Limb (tissue), 2 donors: ENCODE measurements around the gene B3GNT3.

ENCODE experiments used
- DNase-seq, 2 donors: peaks; one replicate each; pipeline ENCODE4 v3.0.0-alpha.2; 2016; ENCODE audit errors: extremely low spot score in 2 of 2

B3GNT3 gene, protein sequence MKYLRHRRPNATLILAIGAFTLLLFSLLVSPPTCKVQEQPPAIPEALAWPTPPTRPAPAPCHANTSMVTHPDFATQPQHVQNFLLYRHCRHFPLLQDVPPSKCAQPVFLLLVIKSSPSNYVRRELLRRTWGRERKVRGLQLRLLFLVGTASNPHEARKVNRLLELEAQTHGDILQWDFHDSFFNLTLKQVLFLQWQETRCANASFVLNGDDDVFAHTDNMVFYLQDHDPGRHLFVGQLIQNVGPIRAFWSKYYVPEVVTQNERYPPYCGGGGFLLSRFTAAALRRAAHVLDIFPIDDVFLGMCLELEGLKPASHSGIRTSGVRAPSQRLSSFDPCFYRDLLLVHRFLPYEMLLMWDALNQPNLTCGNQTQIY

DNA sequence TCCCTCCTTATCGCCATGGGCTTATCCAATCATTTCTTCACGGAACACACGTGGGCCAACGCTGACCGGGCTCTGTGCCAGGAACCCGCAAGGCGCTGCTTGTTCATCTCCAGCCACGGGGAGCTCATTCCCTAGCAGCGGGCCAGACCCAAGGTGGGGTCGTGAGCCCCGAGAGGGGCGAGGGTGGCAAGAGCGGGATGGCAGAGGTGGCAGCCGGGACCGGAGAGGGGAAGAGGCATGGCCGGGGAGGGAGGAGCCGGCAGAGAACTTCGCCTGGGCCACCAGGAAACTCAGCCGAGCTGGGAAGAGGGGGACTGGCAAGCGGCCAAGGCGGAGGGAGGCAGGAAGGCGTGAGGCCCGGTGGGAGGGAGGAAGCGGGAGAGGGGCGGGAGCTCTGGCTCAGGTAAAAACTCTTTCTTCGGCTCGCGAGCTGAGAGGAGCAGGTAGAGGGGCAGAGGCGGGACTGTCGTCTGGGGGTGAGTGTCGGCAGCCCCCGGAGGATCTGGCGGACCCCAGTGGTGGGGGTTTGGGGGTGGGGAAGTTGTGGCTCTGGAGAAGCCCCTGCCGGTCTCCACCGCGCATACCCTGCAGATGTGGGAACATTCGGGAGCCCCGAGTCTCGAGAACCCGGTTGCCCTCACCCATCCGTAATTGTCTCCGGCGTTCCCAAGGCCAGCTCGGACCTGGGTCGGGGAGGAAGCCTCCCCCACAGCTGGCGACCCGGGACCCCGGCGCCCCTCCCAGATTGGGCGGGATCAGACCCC, at the start of gene B3GNT3:
TSS of gene B3GNT3 (plus strand) at position 408 of the 764 bp plus-strand sequence. CDS start 12,670 bp downstream, outside the sequence.
- peak in 1 of 2 donors; percentile 62 for DNase-seq

DNA sequence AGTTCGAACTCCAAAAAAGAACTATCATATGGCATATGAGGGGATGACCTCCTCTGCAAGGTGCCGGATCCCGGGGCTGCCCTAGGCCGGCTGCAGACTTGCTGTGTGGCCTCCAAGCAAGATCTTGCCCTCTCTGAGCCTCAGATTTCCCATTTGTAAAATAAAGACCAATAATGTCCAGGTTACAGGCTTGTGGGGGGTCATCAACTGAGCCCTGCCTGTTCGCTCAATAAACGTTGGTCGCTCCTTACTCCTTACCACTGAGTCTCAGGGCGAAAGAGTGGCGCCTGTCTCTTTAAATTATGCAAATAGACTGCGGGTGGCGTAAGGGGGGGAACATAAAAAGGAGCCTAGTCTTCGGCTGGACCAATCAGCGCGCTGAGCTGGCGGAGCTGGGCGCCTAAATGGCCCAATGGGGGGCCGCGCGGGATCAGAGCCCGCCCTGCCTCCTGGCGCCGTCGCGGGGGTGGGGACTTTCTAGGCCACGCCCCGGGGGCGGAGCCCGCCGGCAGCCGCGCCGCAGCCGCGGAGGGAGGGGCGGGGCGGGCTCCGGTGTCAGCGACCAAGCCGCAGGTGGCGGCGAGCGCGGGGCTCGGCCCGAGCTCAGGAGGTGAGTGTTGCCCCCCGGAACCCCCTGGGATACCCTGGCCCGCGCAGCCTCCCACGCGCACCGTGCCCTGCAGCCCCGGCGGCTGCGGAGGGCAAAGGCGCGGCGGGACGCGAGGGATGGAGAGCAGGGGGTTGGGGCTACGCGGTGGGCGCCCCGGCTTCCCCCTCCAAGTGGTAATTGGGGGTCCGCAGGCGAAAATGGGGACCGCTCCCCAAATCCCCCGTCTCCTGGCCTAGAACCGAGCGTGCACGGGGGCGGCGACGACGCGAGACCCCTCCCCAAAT, 47.5 kb upstream of the B3GNT3 start:
- peak; percentile 91 to 93 for DNase-seq

DNA sequence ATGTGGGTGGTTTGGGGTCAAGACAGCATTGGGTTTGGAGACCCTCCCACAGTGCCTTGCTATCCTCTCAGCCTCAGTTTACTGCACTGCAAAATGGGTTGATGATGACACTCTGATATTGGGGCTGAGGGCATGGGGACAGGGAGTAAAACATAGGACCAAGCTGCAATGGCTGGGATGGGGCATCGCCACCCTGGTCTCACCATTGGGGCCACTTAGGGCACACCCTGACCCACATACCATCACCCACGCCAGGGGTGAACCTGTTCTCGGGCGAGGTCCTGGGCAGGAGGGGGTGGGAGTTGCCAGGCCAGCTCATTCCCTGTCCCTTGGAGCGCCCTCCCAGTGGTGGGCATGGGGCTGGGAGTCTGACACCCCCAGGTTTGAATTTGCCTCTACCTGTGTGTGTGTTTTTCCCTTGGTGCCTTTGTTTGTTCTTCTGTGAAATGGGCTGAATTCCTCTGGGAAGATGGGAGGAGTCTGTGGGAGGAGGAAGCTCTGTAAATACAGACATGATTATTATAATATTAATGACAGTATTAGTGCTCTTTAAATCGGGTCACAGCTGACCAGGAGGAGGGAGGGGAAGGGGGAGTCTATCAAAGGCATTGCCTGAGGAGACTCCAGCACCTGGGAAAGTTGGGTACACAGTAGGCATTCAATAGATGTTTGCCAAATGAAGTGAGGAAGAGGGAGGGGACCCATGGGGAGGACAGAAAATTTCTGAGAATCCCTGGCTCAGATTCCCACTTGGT, 45.9 kb upstream of the B3GNT3 start:
- no peak for DNase-seq

DNA sequence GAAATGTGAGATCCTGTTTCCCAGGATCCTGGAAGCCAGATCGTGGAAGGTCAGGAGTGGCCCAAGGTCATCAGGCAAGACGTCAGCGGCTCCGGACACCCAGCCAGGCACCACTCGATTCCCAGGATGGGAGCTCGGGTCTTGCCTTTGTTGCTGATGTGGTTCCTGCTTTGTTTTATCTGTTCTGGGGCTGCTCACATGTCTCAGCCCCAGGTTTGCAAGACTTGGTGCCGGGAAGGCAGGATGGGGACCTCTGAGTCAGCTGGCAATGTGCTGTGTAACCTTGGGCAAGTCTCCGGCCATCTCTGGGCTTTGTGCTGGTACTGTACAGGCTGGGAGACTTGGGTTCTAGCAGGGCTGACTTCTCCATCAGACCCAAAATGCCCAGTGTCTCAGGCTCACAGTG, 45.0 kb upstream of the B3GNT3 start:
- no peak for DNase-seq

DNA sequence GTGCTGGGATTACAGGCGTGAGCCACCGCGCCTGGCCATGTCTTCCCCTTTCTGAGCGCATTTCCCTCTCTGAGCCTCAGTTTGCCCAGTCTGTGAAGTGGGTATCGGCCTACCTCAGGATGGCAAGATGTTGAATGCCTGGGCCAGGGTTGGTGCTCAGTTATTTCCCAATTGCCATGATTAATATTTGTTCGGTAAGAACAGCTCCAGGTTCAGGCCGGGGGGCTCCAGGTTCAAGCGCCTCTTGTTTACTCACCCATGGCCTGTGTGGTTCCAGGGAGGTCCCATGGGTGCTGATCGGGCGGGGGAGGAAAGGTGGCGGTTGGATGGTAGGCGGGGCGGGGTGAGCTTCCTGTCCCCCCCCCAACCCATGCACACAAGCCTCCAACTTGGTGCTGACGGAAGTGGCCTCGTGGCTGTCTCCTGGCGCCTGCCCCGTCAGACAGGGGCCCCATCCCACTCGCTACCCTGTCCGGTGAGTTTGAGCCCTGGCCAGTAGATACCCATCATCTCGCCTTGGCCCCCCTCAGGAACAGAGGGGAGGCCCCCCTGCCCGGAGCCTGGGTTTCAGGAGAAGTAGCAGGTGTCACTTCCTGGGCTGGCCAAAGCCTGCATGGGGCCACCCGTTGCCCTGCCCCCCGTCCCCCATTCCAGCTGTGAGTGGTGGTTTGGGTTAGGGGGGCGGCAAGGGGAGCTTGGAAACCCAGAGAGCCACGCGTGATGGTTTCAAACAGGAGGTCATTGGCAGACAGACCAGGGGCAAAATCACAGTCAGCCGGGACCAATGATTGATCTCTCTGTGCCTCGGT, 43.6 kb upstream of the B3GNT3 start, which contains the start of gene FCHO1:
TSS of gene FCHO1 (plus strand) at position 375 of the 809 bp plus-strand sequence. CDS start 3,688 bp downstream, outside the sequence.
- no peak for DNase-seq

DNA sequence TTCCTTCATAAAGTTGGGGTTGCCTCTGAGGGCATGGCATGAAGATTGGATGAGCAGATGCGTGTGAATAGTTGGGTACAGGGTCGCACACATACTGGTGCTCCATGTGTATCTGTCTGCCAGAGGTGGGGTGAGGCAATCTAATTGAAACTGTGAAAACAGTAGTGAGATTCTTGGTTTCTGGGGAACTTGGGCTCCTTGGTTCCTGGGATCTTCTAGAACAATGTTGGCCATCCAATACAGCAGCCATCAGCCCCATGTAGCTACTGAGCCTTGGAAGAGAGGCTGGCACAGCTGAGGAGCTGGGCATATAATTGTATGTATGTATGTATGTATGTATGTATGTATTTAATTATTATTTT, 43.0 kb upstream of the B3GNT3 start:
- no peak for DNase-seq

DNA sequence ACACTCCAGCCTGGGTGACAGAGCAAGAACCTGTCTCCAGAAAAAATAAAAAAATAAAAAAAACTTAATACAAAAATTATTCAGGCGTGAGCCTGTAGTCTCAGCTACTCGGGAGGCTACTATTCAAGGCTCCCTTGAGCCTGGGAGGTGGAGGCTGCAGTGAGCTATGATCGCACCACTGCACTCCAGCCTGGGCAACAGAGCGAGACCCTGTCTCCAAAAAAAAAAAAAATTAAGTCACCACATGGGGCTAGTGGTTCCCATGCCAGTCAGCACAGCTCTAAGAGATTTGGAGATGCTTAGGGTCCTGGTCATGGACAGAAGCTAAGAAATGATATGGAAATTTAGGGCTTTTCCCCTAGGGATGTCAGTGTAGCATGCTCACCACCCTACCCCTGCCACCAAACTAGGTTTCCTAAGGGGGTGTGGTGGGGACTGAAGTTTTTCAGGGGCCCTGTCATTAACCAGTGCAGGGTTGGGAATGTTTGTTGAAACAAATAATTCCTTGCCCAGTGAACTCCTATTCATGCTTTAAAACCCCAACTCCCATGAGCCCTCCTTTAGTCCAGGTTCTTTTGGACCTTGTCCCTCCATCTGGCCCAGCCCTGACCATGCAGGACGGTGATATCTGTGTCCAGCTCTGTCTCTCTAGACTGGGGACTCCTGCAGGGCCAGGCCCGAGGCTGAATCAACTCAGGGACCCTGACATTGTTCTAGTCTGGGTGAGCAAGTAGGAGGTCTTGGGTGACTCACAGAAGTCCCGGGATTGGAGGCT, 41.9 kb upstream of the B3GNT3 start:
- no peak for DNase-seq

DNA sequence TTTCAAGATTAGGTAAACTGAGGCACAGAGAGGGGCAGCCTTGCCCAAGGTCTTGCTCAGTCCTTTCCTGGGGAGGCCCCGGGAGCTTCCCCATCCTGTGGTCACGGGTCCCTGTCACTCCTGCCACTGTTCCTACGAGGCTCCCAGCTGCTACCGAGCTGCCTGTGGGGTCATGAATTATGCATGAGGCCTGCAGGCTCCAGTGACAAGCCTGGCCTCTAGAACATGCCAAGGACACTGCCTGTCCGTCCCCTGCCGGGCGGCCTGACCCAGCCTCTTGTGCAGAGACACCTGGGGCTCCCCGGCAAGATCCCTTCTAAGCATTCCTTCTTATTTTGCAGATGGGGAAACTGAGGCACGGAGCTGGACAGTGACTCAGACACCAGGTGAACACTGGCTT, 41.0 kb upstream of the B3GNT3 start:
- DNase-seq: no peak

DNA sequence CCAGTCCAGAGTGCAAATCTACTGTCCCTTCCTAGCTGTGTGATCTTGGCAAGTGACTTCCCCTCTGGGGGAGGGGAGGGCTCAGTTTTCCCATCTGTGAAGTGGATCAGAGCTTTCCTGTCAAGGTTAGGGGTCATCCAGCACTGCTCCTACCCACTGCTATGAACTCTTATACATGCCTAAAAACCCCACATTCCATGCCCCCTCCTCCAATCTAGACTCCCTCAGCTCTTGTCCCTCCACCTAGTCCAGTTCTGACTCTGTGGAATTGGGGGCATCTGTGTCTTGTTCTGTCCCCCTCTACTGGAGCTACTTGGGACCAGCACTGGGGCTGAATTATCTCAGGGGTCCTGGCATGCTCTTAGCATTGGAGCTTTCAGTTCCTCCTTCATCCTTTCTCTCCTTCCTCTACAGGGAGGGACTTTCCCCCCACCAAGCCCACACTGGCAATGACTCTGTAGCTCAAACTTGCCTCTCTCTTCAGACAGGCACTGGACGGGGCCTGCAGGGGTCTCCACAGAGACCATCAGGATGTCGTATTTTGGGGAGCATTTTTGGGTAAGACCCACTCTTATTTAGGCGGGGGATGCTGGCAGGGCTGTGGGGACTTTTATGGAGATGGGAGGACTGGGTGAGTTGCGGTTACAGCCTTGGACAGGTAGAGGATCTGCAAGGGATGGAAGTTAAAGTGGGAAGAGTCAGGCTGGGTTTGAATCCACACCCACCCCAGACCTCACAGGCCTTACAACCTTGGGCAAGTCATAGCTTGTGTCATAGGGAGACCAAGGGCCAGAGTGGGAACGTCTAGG, 40.1 kb upstream of the B3GNT3 start:
- DNase-seq: no peak

DNA sequence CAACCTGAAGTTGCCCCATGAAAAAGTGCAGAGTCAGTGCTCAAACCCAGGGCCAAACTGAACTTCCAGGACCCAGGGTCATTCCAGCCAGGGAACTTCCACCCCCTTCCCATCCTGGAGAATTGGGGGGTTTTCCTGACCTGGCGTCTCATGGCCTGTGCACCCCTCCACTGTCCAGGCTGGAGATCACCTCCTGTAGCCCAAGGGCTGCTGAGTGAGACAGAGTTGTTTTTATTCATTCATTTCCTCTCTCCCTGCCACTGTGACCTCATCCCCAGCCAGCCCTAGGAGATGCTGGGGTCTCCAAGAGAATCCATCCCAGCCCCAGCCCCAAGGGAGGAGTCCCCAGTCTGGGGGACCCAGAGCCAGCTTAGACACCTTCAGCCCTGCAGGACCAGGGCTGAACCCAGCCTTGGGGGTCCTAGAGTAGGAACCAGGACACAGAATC, 39.5 kb upstream of the B3GNT3 start:
- DNase-seq: no peak

DNA sequence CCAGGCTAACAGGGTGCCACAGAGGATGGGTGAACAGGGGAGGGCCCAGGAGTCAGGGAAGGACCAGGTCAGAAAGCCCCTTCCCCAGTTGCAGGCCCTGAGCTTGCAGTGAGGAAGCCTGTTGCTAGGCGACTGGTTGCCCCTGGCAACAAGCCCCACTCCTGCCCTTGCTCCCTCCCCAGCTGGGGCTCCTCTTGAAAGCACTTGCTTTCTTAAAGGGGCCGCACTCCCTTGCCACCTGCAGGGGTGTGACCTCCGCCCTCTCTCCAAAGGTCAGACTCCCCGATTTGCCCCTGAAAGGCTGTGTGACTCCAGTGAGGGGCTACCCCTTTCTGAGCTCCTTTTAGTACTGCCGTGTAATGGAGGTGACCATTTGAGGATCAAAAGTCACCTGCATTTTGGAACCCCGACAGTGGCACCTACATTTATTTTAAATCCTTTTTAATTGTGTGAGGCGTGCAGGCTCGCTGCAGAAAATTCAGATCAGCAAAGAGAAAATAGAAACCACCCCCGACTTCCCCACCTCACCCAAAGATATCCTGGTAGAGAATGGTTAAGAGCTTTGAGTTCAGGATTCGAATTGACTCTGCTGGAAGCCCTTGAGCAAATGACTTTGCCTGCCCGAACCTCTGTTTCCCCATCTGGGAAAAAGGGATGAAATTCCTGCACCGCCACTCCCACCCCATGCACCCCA, 38.8 kb upstream of the B3GNT3 start:
- DNase-seq: peak in 1 of 2 donors; percentile 79

DNA sequence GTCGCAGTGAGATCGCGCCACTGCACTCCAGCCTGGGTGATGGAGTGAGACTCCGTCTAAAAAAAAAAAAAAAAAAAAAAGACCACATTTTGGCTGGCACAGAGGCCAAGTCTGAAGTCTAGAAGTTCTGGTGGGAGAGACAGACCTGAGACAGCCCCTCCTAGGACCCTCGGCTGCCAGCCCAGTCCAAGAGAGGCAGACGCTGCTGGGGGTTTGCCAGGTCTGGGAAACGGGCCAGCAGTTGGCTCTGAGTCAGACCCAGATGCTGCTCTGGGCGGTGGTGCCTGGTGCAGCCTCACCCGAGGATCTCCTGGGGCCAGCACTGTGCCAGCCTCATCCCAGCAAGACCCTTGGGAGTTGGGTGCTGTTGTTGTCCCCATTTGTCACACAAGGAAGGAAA, 37.8 kb upstream of the B3GNT3 start:
- DNase-seq: peak; percentile 42 to 85

DNA sequence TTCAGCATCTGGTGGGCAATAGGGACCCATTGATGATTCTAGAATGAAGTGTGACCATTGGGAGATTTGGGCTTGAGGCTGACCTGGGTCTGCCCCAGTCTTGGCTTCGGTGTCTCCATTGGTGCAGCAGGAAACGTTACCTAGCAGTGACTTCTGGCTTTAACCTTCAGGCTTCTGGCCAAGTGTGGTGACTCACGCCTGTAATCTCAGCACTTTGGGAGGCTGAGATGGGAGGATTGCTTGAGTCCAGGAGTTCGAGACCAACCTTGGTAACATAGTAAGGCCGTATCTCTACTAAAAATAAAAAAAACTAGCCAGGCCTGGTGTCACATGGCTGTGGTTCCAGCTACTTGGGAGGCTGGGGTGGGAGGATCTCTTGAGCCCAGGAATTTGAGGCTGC, 36.4 kb upstream of the B3GNT3 start:
- DNase-seq: no peak

DNA sequence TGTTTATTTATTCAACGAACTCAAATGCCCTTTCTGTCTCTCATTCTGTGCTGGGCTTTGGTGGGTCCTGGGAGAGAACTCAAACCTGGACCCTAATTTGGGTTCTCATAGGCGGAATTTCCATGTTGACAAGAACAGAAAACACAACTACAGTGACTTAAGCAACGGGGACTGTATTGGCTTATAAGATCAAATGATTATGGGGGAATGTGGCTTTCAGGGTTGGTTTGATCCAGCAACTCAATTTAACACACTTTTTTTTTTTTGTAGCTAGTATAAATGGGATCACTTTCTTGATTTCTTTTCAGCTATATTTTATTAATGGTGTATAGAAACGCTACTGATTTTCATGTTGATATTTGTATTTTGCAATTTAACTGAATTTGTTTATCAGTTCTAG, 33.8 kb upstream of the B3GNT3 start:
- DNase-seq: no peak

DNA sequence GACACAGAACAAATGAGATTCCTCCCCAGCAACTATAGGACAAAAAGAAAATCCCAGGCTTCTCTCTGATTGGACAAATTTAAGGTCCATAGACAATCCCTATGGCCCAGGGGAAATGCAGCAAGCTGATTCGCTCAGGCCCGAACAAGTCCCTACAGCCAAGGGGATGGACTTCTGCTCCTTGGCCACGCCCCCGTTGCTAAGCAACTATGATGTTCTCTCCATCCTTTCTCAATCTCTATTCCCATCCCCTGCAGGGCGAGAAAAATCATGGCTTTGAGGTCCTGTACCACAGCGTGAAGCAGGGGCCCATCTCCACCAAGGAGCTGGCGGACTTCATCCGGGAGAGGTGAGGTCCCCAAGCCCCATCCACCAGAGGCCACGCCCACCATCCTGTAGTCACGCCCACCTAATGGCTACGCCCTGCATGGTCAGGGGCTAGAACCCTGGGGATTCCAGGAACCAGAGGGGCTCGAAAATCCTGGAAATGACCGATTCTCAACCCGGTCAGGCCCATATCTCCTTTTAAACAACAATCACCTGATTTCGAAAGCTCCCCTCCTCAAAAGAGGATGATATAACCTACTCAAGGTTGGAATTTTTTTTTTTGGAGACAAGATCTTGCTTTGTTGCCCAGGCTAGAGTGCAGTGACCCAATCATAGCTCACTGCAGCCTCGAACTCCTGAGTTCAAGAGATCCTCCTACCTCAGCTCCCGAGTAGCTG, 32.3 kb upstream of the B3GNT3 start:
- peak in 1 of 2 donors; percentile 66 for DNase-seq

DNA sequence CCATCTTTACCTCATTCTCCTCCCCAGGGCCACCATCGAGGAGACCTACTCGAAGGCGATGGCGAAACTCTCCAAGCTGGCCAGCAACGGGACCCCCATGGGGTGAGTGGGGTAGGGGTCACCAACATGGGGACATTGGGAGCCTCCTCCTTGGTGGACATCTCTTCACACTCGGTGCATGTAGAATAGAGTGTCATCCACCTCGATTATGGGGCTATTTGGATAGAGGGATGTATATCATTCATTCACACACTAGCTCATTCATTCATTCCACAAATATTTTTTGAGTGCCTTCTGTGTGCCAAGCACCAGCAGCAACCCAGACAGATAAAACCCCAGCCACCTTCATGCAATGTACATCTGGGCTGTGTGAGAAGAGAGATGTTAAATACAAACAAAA, 30.6 kb upstream of the B3GNT3 start:
- no peak for DNase-seq

DNA sequence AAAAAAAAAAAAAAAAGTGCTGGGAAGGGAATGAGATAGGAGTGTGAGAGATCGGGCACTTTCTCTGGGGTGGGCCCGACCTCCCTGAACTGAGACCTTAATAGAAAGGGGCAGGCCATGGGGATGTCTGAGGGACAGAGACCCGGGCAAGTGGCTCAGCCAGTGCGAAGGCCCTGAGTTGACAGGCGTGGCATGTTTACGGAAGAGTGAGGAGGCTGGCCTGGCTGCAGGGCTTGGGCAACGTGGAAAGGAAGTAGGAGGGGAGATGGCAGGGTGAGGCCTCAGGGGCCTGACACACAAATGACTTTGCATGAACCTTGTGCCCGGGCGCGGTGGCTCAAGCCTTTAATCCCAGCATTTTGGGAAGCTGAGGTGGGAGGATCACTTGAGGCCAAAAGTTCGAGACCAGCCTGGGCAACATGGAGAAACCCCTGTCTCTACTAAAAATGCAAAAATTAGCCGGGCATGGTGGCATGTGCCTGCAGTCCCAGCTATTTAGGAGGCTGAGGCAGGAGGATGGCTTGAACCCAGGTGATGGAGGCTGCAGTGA, 29.8 kb upstream of the B3GNT3 start:
- no peak for DNase-seq
